Keratinocyte (primary cell): ENCODE data around the gene PALMD. TPM values are rescaled to one million over a fixed set of nuclear protein-coding genes. Genes with fewer than 3 reads are reported as not detected.

ENCODE experiments used
- DNase-seq: peaks from one replicate; pipeline ENCODE4 v3.0.0-alpha.2; 2011; ENCODE audit warnings: low read depth, missing footprints, low spot score
- FAIRE-seq: peaks from 2 replicates; lab custom pipeline; 2011; peaks lifted over from hg19 to GRCh38; lab: Jason Lieb, UNC
- H2AFZ ChIP-seq: 2 replicates; pipeline ENCODE4 v1.6.0; 2012; ENCODE audit warnings: low read length, control low read depth, inconsistent platforms; ENCODE audit not compliant: control insufficient read depth
- H3K27ac ChIP-seq: 2 replicates; pipeline ENCODE4 v1.5.1; 2011; ENCODE audit warnings: low read length; ENCODE audit not compliant: control insufficient read depth, insufficient read depth
- H3K27me3 ChIP-seq: 3 replicates; pipeline ENCODE4 v1.6.0; 2011; ENCODE audit warnings: low read length; ENCODE audit not compliant: control insufficient read depth, insufficient read depth; ENCODE audit errors: extremely low read depth
- H3K36me3 ChIP-seq, 2 experiments: 2 replicates in 1 of 2; 3 replicates in 1 of 2; pipeline ENCODE4 v1.5.1; 2011; ENCODE audit warnings: low read length in 2 of 2, mild to moderate bottlenecking in 1 of 2; ENCODE audit not compliant: control insufficient read depth in 2 of 2, insufficient read depth in 2 of 2; ENCODE audit errors: extremely low read depth in 1 of 2
- H3K4me1 ChIP-seq: 3 replicates; pipeline ENCODE4 v1.5.1; 2011; ENCODE audit warnings: low read length; ENCODE audit not compliant: control insufficient read depth, insufficient read depth; ENCODE audit errors: extremely low read depth
- H3K4me2 ChIP-seq: 3 replicates; pipeline ENCODE4 v1.6.0; 2011; ENCODE audit warnings: low read depth, low read length; ENCODE audit not compliant: control insufficient read depth, insufficient read depth; ENCODE audit errors: extremely low read depth
- H3K4me3 ChIP-seq, 3 experiments: fragments of 200-600 bp in 1 of 3; sonication (generic) in 1 of 3; 2 replicates in 2 of 3; 3 replicates in 1 of 3; pipeline ENCODE4 v1.5.1; 2011 to 2016; ENCODE audit warnings: low read length in 3 of 3, mild to moderate bottlenecking in 3 of 3, control low read depth in 2 of 3, inconsistent platforms in 1 of 3, low read depth in 1 of 3, mixed read lengths in 1 of 3, mixed run types in 1 of 3, moderate library complexity in 1 of 3; ENCODE audit not compliant: control insufficient read depth in 2 of 3, insufficient read depth in 2 of 3; ENCODE audit errors: extremely low read depth in 1 of 3
- H3K79me2 ChIP-seq: 2 replicates; pipeline ENCODE4 v1.6.0; 2012; ENCODE audit warnings: low read length; ENCODE audit not compliant: control insufficient read depth, insufficient read depth
- H3K9ac ChIP-seq: 3 replicates; pipeline ENCODE4 v1.6.0; 2011; ENCODE audit warnings: low read length; ENCODE audit not compliant: control insufficient read depth, insufficient read depth; ENCODE audit errors: extremely low read depth
- H3K9me1 ChIP-seq: 3 replicates; pipeline ENCODE4 v1.6.0; 2011; ENCODE audit warnings: low read length; ENCODE audit not compliant: control insufficient read depth, insufficient read depth; ENCODE audit errors: extremely low read depth
- H3K9me3 ChIP-seq: 2 replicates; pipeline ENCODE4 v1.5.1; 2012; ENCODE audit warnings: low read depth, low read length; ENCODE audit not compliant: control insufficient read depth
- H4K20me1 ChIP-seq: 3 replicates; pipeline ENCODE4 v1.6.0; 2011; ENCODE audit warnings: low read length; ENCODE audit not compliant: control insufficient read depth, insufficient read depth; ENCODE audit errors: extremely low read depth
- CTCF ChIP-seq, 3 experiments: IDR thresholded peaks in 1 of 3; conservative IDR thresholded peaks in 1 of 3; optimal IDR thresholded peaks in 1 of 3; 2 replicates in 2 of 3; 3 replicates in 1 of 3; pipeline versions ENCODE3 to v1.5.1; 2011; ENCODE audit warnings: low read length in 3 of 3, mild to moderate bottlenecking in 3 of 3, moderate library complexity in 2 of 3, control low read depth in 1 of 3, inconsistent platforms in 1 of 3; ENCODE audit not compliant: insufficient read depth in 2 of 3; ENCODE audit errors: extremely low read depth in 1 of 3
- EZH2 ChIP-seq: IDR thresholded peaks from one replicate; pipeline ENCODE4 v1.6.1; 2012; ENCODE audit warnings: inconsistent platforms, mild to moderate bottlenecking, low read length, moderate library complexity
- dilution Hi-C: fragments of 300-500 bp; cut with MboI; formaldehyde crosslinking; loops from one replicate; pipeline ENCODE4 v1.7.0; 2020; ENCODE audit warnings: low sequenced_read_pairs; ENCODE audit not compliant: extremely low pct_ligation_motif_present
- polyA plus RNA-seq, 5 experiments: library from polyadenylated mRNA; depleted of rRNA in 3 of 5; stranded (reverse) in 3 of 5; stranded (forward) in 1 of 5; unstranded in 1 of 5; fragments of >200 nt; gene quantifications; 1 replicate in 1 of 5; 2 replicates in 3 of 5; 3 replicates in 1 of 5; pipeline versions ENCODE4 v1.2.1 to v1.2.3, GENCODE V29; 2011 to 2012; ENCODE audit warnings: missing spikeins in 2 of 5, low read depth in 1 of 5, low replicate concordance in 1 of 5

PALMD gene
- polyA plus RNA-seq, 1 donor (not counting 4 experiments of a cell fraction or from before 2014, with no cell fraction given) = 6.8 TPM

- H3K36me3 ChIP-seq = peaks cover 0 to 2% of the 10 kb centered on the region in 2 experiments
- dilution Hi-C loops = no loop called here
- H3K9me3 ChIP-seq = no peaks in the 10 kb centered on the region
- no peaks in the 10 kb centered on the region for H4K20me1 ChIP-seq
- H3K27ac ChIP-seq = no peak overlapping the region
- H3K27me3 ChIP-seq = no peaks in the 10 kb centered on the region
- FAIRE-seq = no peak
- no peak overlapping the region for H2AFZ ChIP-seq
- no peak overlapping the region for H3K4me2 ChIP-seq
- H3K79me2 ChIP-seq = no peaks in the 10 kb centered on the region
- DNase-seq = no peak
- TF ChIP-seq EZH2 (no peak), CTCF (optimal IDR thresholded peaks at IDR 0.05 in 1 of 3, IDR thresholded peaks at IDR 0.05 in 1 of 3, conservative IDR thresholded peaks at IDR 0.05 in 1 of 3; ENCODE audit: extremely low read depth in 1 of 3, insufficient read depth in 2 of 3, low read length in 3 of 3) (no peak)
- no peaks in the 10 kb centered on the region for H3K9me1 ChIP-seq
- no peaks in the 10 kb centered on the region for H3K4me1 ChIP-seq
- no peak overlapping the region for H3K4me3 ChIP-seq
- H3K9ac ChIP-seq = no peak overlapping the region
These were observed 59.5 kb downstream of the PALMD start for GRCh38 chr1:99705385-99705784.

DNA sequence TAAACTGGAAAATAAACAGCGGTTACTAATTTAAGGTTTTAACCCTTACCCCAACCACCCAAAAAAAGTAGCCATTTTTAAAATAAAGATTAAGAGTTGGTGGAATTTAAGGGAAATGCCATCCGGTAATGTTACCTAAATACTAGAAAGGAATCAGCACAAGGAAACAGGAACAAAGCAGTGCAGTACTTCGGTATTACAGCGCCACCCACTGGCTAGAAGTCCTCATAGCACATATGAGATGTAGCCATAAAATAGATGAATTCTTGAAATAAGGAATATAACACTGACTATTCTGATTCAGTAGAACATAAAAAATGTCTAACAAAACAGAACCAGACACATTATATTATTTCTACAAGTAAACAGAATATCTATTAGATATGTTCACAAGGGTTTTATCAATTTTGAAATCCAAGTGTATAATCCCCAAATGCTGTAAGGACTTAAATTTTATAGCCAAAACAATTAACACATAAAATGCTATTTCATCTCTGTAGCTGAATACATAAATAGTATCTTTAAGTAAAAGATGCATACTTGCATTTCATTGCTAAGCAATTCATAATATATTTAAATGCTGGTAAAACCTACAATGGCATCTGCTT, 61.7 kb downstream of the PALMD start:
- DNase-seq (no peak), FAIRE-seq (no peak)
- H3K9me1 ChIP-seq = no peaks in the 10 kb centered on the region
- H3K79me2 ChIP-seq = no peaks in the 10 kb centered on the region
- dilution Hi-C loops = no loop called here
- no peak overlapping the region for H3K27ac ChIP-seq
- H4K20me1 ChIP-seq = no peaks in the 10 kb centered on the region
- TF ChIP-seq CTCF (optimal IDR thresholded peaks at IDR 0.05 in 1 of 3, IDR thresholded peaks at IDR 0.05 in 1 of 3, conservative IDR thresholded peaks at IDR 0.05 in 1 of 3; ENCODE audit: extremely low read depth in 1 of 3, insufficient read depth in 2 of 3, low read length in 3 of 3) (peak; percentile 66 to 79 (median 78)), EZH2 (no peak)
- H3K9ac ChIP-seq = no peak overlapping the region
- H3K4me3 ChIP-seq = no peak overlapping the region
- no peak overlapping the region for H2AFZ ChIP-seq
- no peaks in the 10 kb centered on the region for H3K9me3 ChIP-seq
- H3K4me2 ChIP-seq = no peak overlapping the region
- peaks cover 0 to 2% of the 10 kb centered on the region in 2 experiments for H3K36me3 ChIP-seq
- H3K4me1 ChIP-seq = no peaks in the 10 kb centered on the region
- H3K27me3 ChIP-seq = no peaks in the 10 kb centered on the region
